Liver (tissue), 9 donors: ENCODE data around the gene MN1. TPM values are rescaled to one million over a fixed set of nuclear protein-coding genes. Genes with fewer than 3 reads are reported as not detected.

Source experiments
- DNase-seq: peaks from one replicate; pipeline ENCODE4 v3.0.0-alpha.2; 2017; ENCODE audit warnings: low spot score
- H3K27ac ChIP-seq, 2 donors: one replicate each; pipeline ENCODE4 v1.7.0; 2013; ENCODE audit warnings: inconsistent platforms in 2 of 2, low read length in 2 of 2, control low read depth in 1 of 2, low read depth in 1 of 2, mild to moderate bottlenecking in 1 of 2
- H3K27me3 ChIP-seq, 4 donors: one replicate each; pipeline versions ENCODE4 v1.6.1 to v1.7.0; 2013; ENCODE audit warnings: low read length in 3 of 4, inconsistent platforms in 1 of 4, mild to moderate bottlenecking in 1 of 4, moderate library complexity in 1 of 4; ENCODE audit not compliant: control insufficient read depth in 4 of 4, insufficient read depth in 4 of 4
- H3K36me3 ChIP-seq, 4 donors: one replicate each; pipeline versions ENCODE4 v1.6.1 to v1.7.0; 2013; ENCODE audit warnings: low read length in 3 of 4, mild to moderate bottlenecking in 3 of 4, low read depth in 1 of 4, moderate library complexity in 1 of 4; ENCODE audit not compliant: control insufficient read depth in 4 of 4, insufficient read depth in 3 of 4
- H3K4me1 ChIP-seq, 4 donors: one replicate each; pipeline versions ENCODE4 v1.6.1 to v1.7.0; 2013; ENCODE audit warnings: low read length in 3 of 4, mild to moderate bottlenecking in 3 of 4, moderate library complexity in 1 of 4; ENCODE audit not compliant: control insufficient read depth in 4 of 4, insufficient read depth in 4 of 4
- H3K4me3 ChIP-seq, 3 donors: one replicate each; pipeline versions ENCODE4 v1.6.1 to v1.7.0; 2013; ENCODE audit warnings: low read length in 3 of 3, control low read depth in 1 of 3, low read depth in 1 of 3, mild to moderate bottlenecking in 1 of 3
- H3K9ac ChIP-seq, 2 donors: one replicate each; pipeline ENCODE4 v1.7.0; 2013; ENCODE audit warnings: low read length in 2 of 2, mild to moderate bottlenecking in 2 of 2, moderate library complexity in 2 of 2, control low read depth in 1 of 2, low read depth in 1 of 2
- H3K9me3 ChIP-seq, 4 donors: one replicate each; pipeline versions ENCODE4 v1.6.1 to v1.7.0; 2013; ENCODE audit warnings: low read length in 3 of 4; ENCODE audit not compliant: control insufficient read depth in 4 of 4
- CTCF ChIP-seq: fragments of 150-350 bp; IDR thresholded peaks from 2 replicates; pipeline ENCODE4 v1.5.1; 2017; ENCODE audit warnings: improper control_type of control experiment, low read depth, low read length; ENCODE audit not compliant: missing input control
- EGR1 ChIP-seq, 2 donors: IDR thresholded peaks; 2 replicates each; pipeline ENCODE4 v1.6.1; 2016 to 2018; ENCODE audit warnings: antibody characterized with exemption in 2 of 2, low read depth in 2 of 2
- FOXA2 ChIP-seq: IDR thresholded peaks from 2 replicates; pipeline ENCODE4 v1.6.1; 2016; ENCODE audit warnings: antibody characterized with exemption
- GABPA ChIP-seq, 2 donors: IDR thresholded peaks in 1 of 2; conservative IDR thresholded peaks in 1 of 2; 2 replicates each; pipeline ENCODE4 v1.6.1; 2016; ENCODE audit warnings: antibody characterized with exemption in 2 of 2, mild to moderate bottlenecking in 1 of 2, moderate library complexity in 1 of 2
- HNF4A ChIP-seq, 2 donors: conservative IDR thresholded peaks; 2 replicates each; pipeline ENCODE4 v1.6.1; 2016; ENCODE audit warnings: antibody characterized with exemption in 2 of 2, mild to moderate bottlenecking in 2 of 2
- HNF4G ChIP-seq: IDR thresholded peaks from 2 replicates; pipeline ENCODE4 v1.6.1; 2016; ENCODE audit warnings: antibody characterized with exemption
- JUND ChIP-seq, 2 donors: IDR thresholded peaks; 2 replicates each; pipeline ENCODE4 v1.6.1; 2016; ENCODE audit warnings: antibody characterized with exemption in 2 of 2
- NR2F2 ChIP-seq: IDR thresholded peaks from 2 replicates; pipeline ENCODE4 v1.6.1; 2016; ENCODE audit warnings: antibody characterized with exemption
- REST ChIP-seq: IDR thresholded peaks from 2 replicates; pipeline ENCODE4 v1.6.1; 2016; ENCODE audit warnings: antibody characterized with exemption, mild to moderate bottlenecking
- RXRA ChIP-seq, 2 donors: IDR thresholded peaks; 2 replicates each; pipeline ENCODE4 v1.6.1; 2017 to 2018; ENCODE audit warnings: antibody characterized with exemption in 2 of 2, mild to moderate bottlenecking in 1 of 2
- TAF1 ChIP-seq: conservative IDR thresholded peaks from 2 replicates; pipeline ENCODE4 v1.6.1; 2016; ENCODE audit warnings: antibody characterized with exemption, mild to moderate bottlenecking
- YY1 ChIP-seq: IDR thresholded peaks from 2 replicates; pipeline ENCODE4 v1.6.1; 2016; ENCODE audit warnings: antibody characterized with exemption, mild to moderate bottlenecking
- ZBTB33 ChIP-seq: IDR thresholded peaks from 2 replicates; pipeline ENCODE4 v1.6.1; 2016; ENCODE audit warnings: antibody characterized with exemption
- WGBS: extraction: QIAGEN DNeasy Blood & Tissue Kit; methylation state at CpG from one replicate; pipeline ENCODE4 v1.1.7; 2013; 5-methylcytosine and 5-hydroxymethylcytosine counted together
- polyA plus RNA-seq, 2 donors: library from polyadenylated mRNA; stranded (reverse) in 1 of 2; unstranded in 1 of 2; fragments of 200-250 nt in 1 of 2; fragments of >200 nt in 1 of 2; fragmentation: Nextera tagmentation in 1 of 2; extraction: Ambion mirVana in 1 of 2; gene quantifications; one replicate each; pipeline versions ENCODE4 v1.2.1 to v1.2.3, GENCODE V29; 2013 to 2015
- total RNA-seq, 2 donors: library from RNA; depleted of rRNA; stranded (reverse); fragments of >200 nt; gene quantifications; one replicate each; pipeline ENCODE4 v1.2.3, GENCODE V29; 2014
- TF ChIP-seq, protein P1 (sequence below): IDR thresholded peaks from 2 replicates; pipeline ENCODE4 v1.6.1; 2016; ENCODE audit warnings: antibody characterized with exemption
- donor health status: healthy.
- donor health status: healthy.
- donor health status: healthy.
- donor health status: healthy.
- donor health status: healthy.

Gene MN1
- total and polyA plus RNA-seq, 4 donors: 0.10 to 0.33 (median 0.21) TPM

DNA sequence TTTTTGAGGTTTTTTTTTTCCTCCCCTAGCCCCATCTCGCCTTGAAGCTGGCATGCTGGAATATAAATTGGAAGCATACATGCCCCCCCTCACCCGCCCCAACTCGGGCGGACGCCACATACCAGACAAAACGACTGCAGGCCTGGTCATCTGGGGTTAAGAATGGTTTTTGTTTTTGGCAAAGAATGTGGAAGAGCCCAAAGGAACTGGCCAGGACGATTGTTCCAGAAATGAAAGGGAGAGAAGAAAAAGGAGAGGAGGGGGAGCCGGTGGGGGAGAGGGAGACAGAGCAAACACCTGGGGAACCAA, 25.0 kb downstream of the MN1 start:
- TF ChIP-seq TAF1: no peak
- no peak for TF ChIP-seq HNF4G
- no peaks in the 10 kb centered on the region for H3K36me3 ChIP-seq
- H3K4me1 ChIP-seq: no peaks in the 10 kb centered on the region
- no peaks in the 10 kb centered on the region for H3K27me3 ChIP-seq
- no peak overlapping the region for H3K9ac ChIP-seq
- 59% methylated on average over 8 of the region's 8 CpGs for WGBS
- no peak overlapping the region for H3K4me3 ChIP-seq
- no peak overlapping the region for H3K27ac ChIP-seq
- no peaks in the 10 kb centered on the region for H3K9me3 ChIP-seq
- DNase-seq: no peak

GRCh38 chr22:27775758-27776649, 25.6 kb downstream of the MN1 start:
- DNase-seq: no peak
- no peak overlapping the region for H3K27ac ChIP-seq
- no peak overlapping the region for H3K4me3 ChIP-seq
- no peaks in the 10 kb centered on the region for H3K9me3 ChIP-seq
- WGBS: 44% methylated on average over 17 of the region's 17 CpGs
- no peak for TF ChIP-seq ZBTB33
- TF ChIP-seq, protein P1, sequence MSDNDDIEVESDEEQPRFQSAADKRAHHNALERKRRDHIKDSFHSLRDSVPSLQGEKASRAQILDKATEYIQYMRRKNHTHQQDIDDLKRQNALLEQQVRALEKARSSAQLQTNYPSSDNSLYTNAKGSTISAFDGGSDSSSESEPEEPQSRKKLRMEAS: no peak
- H3K9ac ChIP-seq: no peak overlapping the region
- H3K27me3 ChIP-seq: no peaks in the 10 kb centered on the region
- H3K4me1 ChIP-seq: no peaks in the 10 kb centered on the region
- no peaks in the 10 kb centered on the region for H3K36me3 ChIP-seq

DNA sequence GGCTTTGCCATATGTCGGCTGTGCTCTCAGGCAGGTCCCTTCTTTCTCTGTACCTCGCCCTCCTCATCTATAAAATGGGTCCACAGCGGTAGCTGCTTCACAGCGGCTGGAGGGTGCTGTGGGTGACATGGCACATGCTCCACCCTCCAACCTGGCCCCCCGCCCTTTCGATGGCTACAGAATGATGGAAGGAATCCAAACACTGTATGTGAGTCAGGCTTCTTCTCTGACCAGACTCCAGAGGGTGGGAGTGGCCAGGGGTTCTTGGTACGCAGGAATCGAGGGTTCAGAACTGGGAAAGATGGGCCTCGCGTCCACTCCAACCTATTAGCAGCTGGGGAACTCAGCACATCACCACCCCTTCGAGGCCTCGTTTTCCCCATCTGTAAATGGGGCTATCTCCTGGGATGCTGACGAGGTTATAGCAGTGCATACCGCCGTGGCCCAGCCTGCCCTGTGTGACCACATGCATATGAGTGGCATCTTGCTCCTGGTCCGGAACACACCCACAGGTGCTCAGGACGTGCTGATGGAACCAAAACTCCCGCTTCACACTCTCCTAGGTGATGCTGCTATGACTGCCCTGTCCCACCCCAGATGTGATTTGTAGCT, 26.4 kb downstream of the MN1 start:
- WGBS: 88% methylated on average over 18 of the region's 18 CpGs
- no peaks in the 10 kb centered on the region for H3K27me3 ChIP-seq
- no peak overlapping the region for H3K27ac ChIP-seq
- H3K4me1 ChIP-seq: no peaks in the 10 kb centered on the region
- no peaks in the 10 kb centered on the region for H3K9me3 ChIP-seq
- DNase-seq: no peak
- H3K9ac ChIP-seq: no peak overlapping the region
- H3K4me3 ChIP-seq: no peak overlapping the region
- no peaks in the 10 kb centered on the region for H3K36me3 ChIP-seq
- no peak for TF ChIP-seq HNF4G
- no peak for TF ChIP-seq HNF4A (conservative IDR thresholded peaks at IDR 0.05)
- TF ChIP-seq REST: no peak
- no peak for TF ChIP-seq NR2F2
- TF ChIP-seq GABPA (IDR thresholded peaks at IDR 0.05 in 1 of 2, conservative IDR thresholded peaks at IDR 0.05 in 1 of 2): no peak
- no peak for TF ChIP-seq FOXA2
- no peak for TF ChIP-seq YY1
- no peak for TF ChIP-seq RXRA (IDR thresholded peaks at IDR 0.05)
- TF ChIP-seq EGR1 (IDR thresholded peaks at IDR 0.05; ENCODE audit: low read depth in 2 of 2): no peak
- no peak for TF ChIP-seq JUND (IDR thresholded peaks at IDR 0.05)
- no peak for TF ChIP-seq ZBTB33
- TF ChIP-seq CTCF: no peak
- TF ChIP-seq, protein P1: no peak
